A673 (cell line): ENCODE results near the gene SCGB1D1. TPM values are rescaled to one million over a fixed set of nuclear protein-coding genes. Genes with fewer than 3 reads are reported as not detected.

Experiments used
- BruUV-seq: library from RNA; stranded (reverse); fragments of 400-500 nt; replicated peaks from 2 replicates; lab custom pipeline; 2021; lab: Mats Ljungman, UMichigan
- CTCF ChIA-PET: fragments of 300-600 bp; sonication (Branson Sonifier 250); formaldehyde crosslinking; loops from one replicate; lab custom pipeline; 2022; ENCODE audit warnings: antibody characterized with exemption; lab: Charles Lee
- POLR2A ChIA-PET: fragments of 300-600 bp; sonication (Branson Sonifier 250); formaldehyde crosslinking; loops from one replicate; lab custom pipeline; 2022; ENCODE audit warnings: antibody characterized with exemption; ENCODE audit not compliant: low non-redundant PET; lab: Charles Lee
- DNase-seq: peaks from one replicate; pipeline ENCODE4 v3.0.0-alpha.2; 2015; ENCODE audit warnings: low spot score
- H3K27ac ChIP-seq: fragments of 200-600 bp; sonication (generic); 2 replicates; pipeline ENCODE4 v1.5.1; 2016; ENCODE audit warnings: mixed run types, low read depth, mild to moderate bottlenecking, mixed read lengths, antibody characterized with exemption, low read length; ENCODE audit not compliant: poor library complexity, severe bottlenecking
- H3K27me3 ChIP-seq: fragments of 200-600 bp; sonication (generic); replicated peaks from 2 replicates; pipeline ENCODE4 v1.6.1; 2017; ENCODE audit warnings: mixed run types, low read depth, mild to moderate bottlenecking, mixed read lengths, antibody characterized with exemption, low read length; ENCODE audit not compliant: insufficient read depth, poor library complexity
- H3K36me3 ChIP-seq: fragments of 200-600 bp; sonication (generic); 2 replicates; pipeline ENCODE4 v1.6.1; 2016; ENCODE audit warnings: mixed run types, mild to moderate bottlenecking, mixed read lengths, antibody characterized with exemption, low read length; ENCODE audit not compliant: insufficient read depth, poor library complexity, severe bottlenecking
- H3K4me1 ChIP-seq: fragments of 200-600 bp; sonication (generic); 2 replicates; pipeline ENCODE4 v1.6.1; 2017; ENCODE audit warnings: mixed run types, mild to moderate bottlenecking, mixed read lengths, antibody characterized with exemption, low read length; ENCODE audit not compliant: insufficient read depth, poor library complexity, severe bottlenecking
- H3K4me3 ChIP-seq: fragments of 200-600 bp; sonication (generic); 2 replicates; pipeline ENCODE4 v1.5.1; 2016; ENCODE audit warnings: low read depth, mixed run types, mild to moderate bottlenecking, mixed read lengths, low read length; ENCODE audit not compliant: poor library complexity, severe bottlenecking
- H3K9me3 ChIP-seq: fragments of 200-600 bp; sonication (generic); 2 replicates; pipeline ENCODE4 v1.6.1; 2016; ENCODE audit warnings: mixed run types, low read depth, mild to moderate bottlenecking, mixed read lengths, antibody characterized with exemption, low read length; ENCODE audit not compliant: poor library complexity, severe bottlenecking
- CTCF ChIP-seq: fragments of 300-800, 200-600 bp; sonication (generic); conservative IDR thresholded peaks from 2 replicates; pipeline ENCODE4 v1.5.1; 2017; ENCODE audit warnings: low read depth, mild to moderate bottlenecking, antibody characterized with exemption, low read length, moderate library complexity, mixed read lengths
- EZH2 ChIP-seq: fragments of 200-600 bp; sonication (generic); IDR thresholded peaks from 2 replicates; pipeline ENCODE4 v1.6.1; 2017; ENCODE audit warnings: borderline replicate concordance, low read depth, mild to moderate bottlenecking, mixed read lengths, antibody characterized with exemption, low read length; ENCODE audit not compliant: poor library complexity, severe bottlenecking
- intact Hi-C: fragments of 100-400 bp; cut with micrococcal nuclease; formaldehyde crosslinking; loops from one replicate; pipeline ENCODE4 v1.10.0; 2022; ENCODE audit not compliant: unreplicated experiment
- total RNA-seq: library from RNA; stranded (reverse); gene quantifications from 2 replicates; pipeline ENCODE4 v1.2.3, GENCODE V29; 2021

SCGB1D1 gene
- total RNA-seq, 1 experiment from 2014 or later, result not detected

GRCh38 chr11:62201376-62201775 is 11.4 kb downstream of the SCGB1D1 start:
- CTCF ChIA-PET, result no interaction called here
- DNase-seq, result no peak
- Histone ChIP-seq H3K27me3 (peaks cover 15% of the 10 kb centered on the region), H3K27ac (no peak overlapping the region), H3K9me3 (no peaks in the 10 kb centered on the region), H3K36me3 (no peaks in the 10 kb centered on the region), H3K4me3 (no peak overlapping the region), H3K4me1 (no peaks in the 10 kb centered on the region)
- BruUV-seq, result no TSS peak
- intact Hi-C loops, result no loop called here
- TF ChIP-seq CTCF (no peak), EZH2 (no peak)
- POLR2A ChIA-PET, result no interaction called here

- ChIA-PET CTCF (no interaction called here), POLR2A (no interaction called here)
- H3K27me3 ChIP-seq, result peaks cover 15% of the 10 kb centered on the region
Measured at GRCh38 chr11:62202910-62203309, 12.9 kb downstream of the SCGB1D1 start.

GRCh38 chr11:62204430-62204829 is 14.4 kb downstream of the SCGB1D1 start:
- intact Hi-C loops, result no loop called here
- ChIA-PET POLR2A (no interaction called here), CTCF (no interaction called here)
- no peak for DNase-seq
- H3K36me3 ChIP-seq, result no peaks in the 10 kb centered on the region
- no peak overlapping the region for H3K4me3 ChIP-seq
- no peaks in the 10 kb centered on the region for H3K9me3 ChIP-seq
- BruUV-seq, result no TSS peak
- H3K27me3 ChIP-seq, result peaks cover 15% of the 10 kb centered on the region
- H3K27ac ChIP-seq, result no peak overlapping the region
- no peaks in the 10 kb centered on the region for H3K4me1 ChIP-seq
- no peak for TF ChIP-seq EZH2
- TF ChIP-seq CTCF, result no peak

More at GRCh38 chr11:62202910-62203309, 12.9 kb downstream of the SCGB1D1 start:
- H3K4me3 ChIP-seq, result no peak overlapping the region
- intact Hi-C loops, result no loop called here
- no peaks in the 10 kb centered on the region for H3K36me3 ChIP-seq
- DNase-seq, result no peak
- TF ChIP-seq CTCF, result no peak
- no peak for TF ChIP-seq EZH2
- no peaks in the 10 kb centered on the region for H3K4me1 ChIP-seq
- H3K27ac ChIP-seq, result no peak overlapping the region
- no peaks in the 10 kb centered on the region for H3K9me3 ChIP-seq
- BruUV-seq, result no TSS peak
